ENCODE data around the gene KLHDC7A.

GRCh38 chr1:18434041-18434440 is 46.7 kb upstream of the KLHDC7A start:
- TF ChIP-seq POLR2A (IDR thresholded peaks at IDR 0.05) (no peak), CTCF (IDR thresholded peaks at IDR 0.05 in 8 of 11, conservative IDR thresholded peaks at IDR 0.05 in 3 of 11) (no peak), POLR2AphosphoS5 (IDR thresholded peaks at IDR 0.05) (no peak)

Data from spleen (tissue), 7 donors.